A673 (cell line): Measurements from ENCODE around the gene KCNH3. TPM values are rescaled to one million over a fixed set of nuclear protein-coding genes. Genes with fewer than 3 reads are reported as not detected.

Source experiments
- BruUV-seq: library from RNA; stranded (reverse); fragments of 400-500 nt; replicated peaks from 2 replicates; lab custom pipeline; 2021; lab: Mats Ljungman, UMichigan
- CTCF ChIA-PET: fragments of 300-600 bp; sonication (Branson Sonifier 250); formaldehyde crosslinking; loops from one replicate; lab custom pipeline; 2022; ENCODE audit warnings: antibody characterized with exemption; lab: Charles Lee
- POLR2A ChIA-PET: fragments of 300-600 bp; sonication (Branson Sonifier 250); formaldehyde crosslinking; loops from one replicate; lab custom pipeline; 2022; ENCODE audit warnings: antibody characterized with exemption; ENCODE audit not compliant: low non-redundant PET; lab: Charles Lee
- DNase-seq: peaks from one replicate; pipeline ENCODE4 v3.0.0-alpha.2; 2015; ENCODE audit warnings: low spot score
- H3K27ac ChIP-seq: fragments of 200-600 bp; sonication (generic); 2 replicates; pipeline ENCODE4 v1.5.1; 2016; ENCODE audit warnings: mixed run types, low read depth, mild to moderate bottlenecking, mixed read lengths, antibody characterized with exemption, low read length; ENCODE audit not compliant: poor library complexity, severe bottlenecking
- H3K27me3 ChIP-seq: fragments of 200-600 bp; sonication (generic); replicated peaks from 2 replicates; pipeline ENCODE4 v1.6.1; 2017; ENCODE audit warnings: mixed run types, low read depth, mild to moderate bottlenecking, mixed read lengths, antibody characterized with exemption, low read length; ENCODE audit not compliant: insufficient read depth, poor library complexity
- H3K36me3 ChIP-seq: fragments of 200-600 bp; sonication (generic); 2 replicates; pipeline ENCODE4 v1.6.1; 2016; ENCODE audit warnings: mixed run types, mild to moderate bottlenecking, mixed read lengths, antibody characterized with exemption, low read length; ENCODE audit not compliant: insufficient read depth, poor library complexity, severe bottlenecking
- H3K4me1 ChIP-seq: fragments of 200-600 bp; sonication (generic); 2 replicates; pipeline ENCODE4 v1.6.1; 2017; ENCODE audit warnings: mixed run types, mild to moderate bottlenecking, mixed read lengths, antibody characterized with exemption, low read length; ENCODE audit not compliant: insufficient read depth, poor library complexity, severe bottlenecking
- H3K4me3 ChIP-seq: fragments of 200-600 bp; sonication (generic); 2 replicates; pipeline ENCODE4 v1.5.1; 2016; ENCODE audit warnings: low read depth, mixed run types, mild to moderate bottlenecking, mixed read lengths, low read length; ENCODE audit not compliant: poor library complexity, severe bottlenecking
- H3K9me3 ChIP-seq: fragments of 200-600 bp; sonication (generic); 2 replicates; pipeline ENCODE4 v1.6.1; 2016; ENCODE audit warnings: mixed run types, low read depth, mild to moderate bottlenecking, mixed read lengths, antibody characterized with exemption, low read length; ENCODE audit not compliant: poor library complexity, severe bottlenecking
- EZH2 ChIP-seq: fragments of 200-600 bp; sonication (generic); IDR thresholded peaks from 2 replicates; pipeline ENCODE4 v1.6.1; 2017; ENCODE audit warnings: borderline replicate concordance, low read depth, mild to moderate bottlenecking, mixed read lengths, antibody characterized with exemption, low read length; ENCODE audit not compliant: poor library complexity, severe bottlenecking
- intact Hi-C: fragments of 100-400 bp; cut with micrococcal nuclease; formaldehyde crosslinking; loops from one replicate; pipeline ENCODE4 v1.10.0; 2022; ENCODE audit not compliant: unreplicated experiment
- total RNA-seq: library from RNA; stranded (reverse); gene quantifications from 2 replicates; pipeline ENCODE4 v1.2.3, GENCODE V29; 2021
- TF ChIP-seq, protein P1 (sequence below): fragments of 300-800, 200-600 bp; sonication (generic); conservative IDR thresholded peaks from 2 replicates; pipeline ENCODE4 v1.5.1; 2017; ENCODE audit warnings: low read depth, mild to moderate bottlenecking, antibody characterized with exemption, low read length, moderate library complexity, mixed read lengths

KCNH3 gene
- total RNA-seq, 1 experiment from 2014 or later: 4.0 TPM

DNA sequence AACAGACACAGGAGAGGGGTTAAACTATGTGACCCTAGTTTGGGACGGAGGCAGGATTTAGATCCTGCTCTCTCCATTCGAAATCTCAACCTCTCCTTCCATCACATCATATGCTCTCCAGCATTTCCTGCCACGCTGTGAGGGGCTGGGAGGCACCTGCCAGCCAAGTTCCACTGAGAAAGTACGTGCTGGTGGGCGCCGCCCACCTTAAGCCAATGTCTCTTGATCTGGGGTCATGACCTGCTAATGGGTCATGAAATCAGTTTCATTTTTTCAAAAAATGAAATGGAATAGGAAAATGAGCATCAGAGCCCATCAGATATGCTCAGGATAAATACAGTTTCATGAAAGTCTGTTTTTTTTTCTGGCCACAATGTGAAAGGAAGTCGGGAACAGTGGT, 21.9 kb downstream of the KCNH3 start:
- intact Hi-C loops: no loop called here
- TF ChIP-seq, protein P1, sequence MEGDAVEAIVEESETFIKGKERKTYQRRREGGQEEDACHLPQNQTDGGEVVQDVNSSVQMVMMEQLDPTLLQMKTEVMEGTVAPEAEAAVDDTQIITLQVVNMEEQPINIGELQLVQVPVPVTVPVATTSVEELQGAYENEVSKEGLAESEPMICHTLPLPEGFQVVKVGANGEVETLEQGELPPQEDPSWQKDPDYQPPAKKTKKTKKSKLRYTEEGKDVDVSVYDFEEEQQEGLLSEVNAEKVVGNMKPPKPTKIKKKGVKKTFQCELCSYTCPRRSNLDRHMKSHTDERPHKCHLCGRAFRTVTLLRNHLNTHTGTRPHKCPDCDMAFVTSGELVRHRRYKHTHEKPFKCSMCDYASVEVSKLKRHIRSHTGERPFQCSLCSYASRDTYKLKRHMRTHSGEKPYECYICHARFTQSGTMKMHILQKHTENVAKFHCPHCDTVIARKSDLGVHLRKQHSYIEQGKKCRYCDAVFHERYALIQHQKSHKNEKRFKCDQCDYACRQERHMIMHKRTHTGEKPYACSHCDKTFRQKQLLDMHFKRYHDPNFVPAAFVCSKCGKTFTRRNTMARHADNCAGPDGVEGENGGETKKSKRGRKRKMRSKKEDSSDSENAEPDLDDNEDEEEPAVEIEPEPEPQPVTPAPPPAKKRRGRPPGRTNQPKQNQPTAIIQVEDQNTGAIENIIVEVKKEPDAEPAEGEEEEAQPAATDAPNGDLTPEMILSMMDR: no peak
- no peak for TF ChIP-seq EZH2
- DNase-seq: no peak
- H3K27me3 ChIP-seq: no peaks in the 10 kb centered on the region
- no peaks in the 10 kb centered on the region for H3K4me1 ChIP-seq
- no peaks in the 10 kb centered on the region for H3K9me3 ChIP-seq
- peaks cover 76% of the 10 kb centered on the region for H3K36me3 ChIP-seq
- ChIA-PET POLR2A (interaction anchor here (0.7 kb wide), 1 partner anchor 123 kb away, joined by 3 read pairs; no protein-coding TSS in a partner anchor), CTCF (no interaction called here)
- H3K27ac ChIP-seq: no peak overlapping the region
- BruUV-seq: no TSS peak
- H3K4me3 ChIP-seq: no peak overlapping the region

DNA sequence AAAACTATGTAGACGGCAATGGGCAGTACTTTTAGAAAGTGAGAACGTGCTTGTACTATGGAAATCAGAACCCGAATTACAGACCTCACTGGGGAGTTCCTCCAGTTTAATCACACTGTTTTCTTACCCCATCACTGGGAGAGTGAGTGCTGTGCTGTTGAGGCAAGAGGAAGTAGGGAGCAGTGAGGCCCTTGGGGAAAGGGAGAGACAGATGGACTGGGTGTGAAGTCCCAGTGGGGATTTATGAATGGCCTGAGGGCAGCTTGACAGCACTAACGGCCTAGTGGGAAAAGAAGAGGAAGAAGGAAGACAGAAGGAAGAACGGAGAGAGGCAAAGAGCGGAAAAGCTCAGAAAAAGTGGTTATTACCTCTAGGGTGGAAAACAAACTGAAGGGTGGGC, 23.4 kb downstream of the KCNH3 start:
- Histone ChIP-seq H3K27me3 (no peaks in the 10 kb centered on the region), H3K4me1 (peaks cover 8% of the 10 kb centered on the region), H3K4me3 (no peak overlapping the region), H3K36me3 (peaks cover 80% of the 10 kb centered on the region), H3K9me3 (no peaks in the 10 kb centered on the region), H3K27ac (no peak overlapping the region)
- no peak for TF ChIP-seq EZH2
- TF ChIP-seq, protein P1: no peak
- no TSS peak for BruUV-seq
- no peak for DNase-seq
- intact Hi-C loops: no loop called here
- ChIA-PET POLR2A (no interaction called here), CTCF (no interaction called here)

DNA sequence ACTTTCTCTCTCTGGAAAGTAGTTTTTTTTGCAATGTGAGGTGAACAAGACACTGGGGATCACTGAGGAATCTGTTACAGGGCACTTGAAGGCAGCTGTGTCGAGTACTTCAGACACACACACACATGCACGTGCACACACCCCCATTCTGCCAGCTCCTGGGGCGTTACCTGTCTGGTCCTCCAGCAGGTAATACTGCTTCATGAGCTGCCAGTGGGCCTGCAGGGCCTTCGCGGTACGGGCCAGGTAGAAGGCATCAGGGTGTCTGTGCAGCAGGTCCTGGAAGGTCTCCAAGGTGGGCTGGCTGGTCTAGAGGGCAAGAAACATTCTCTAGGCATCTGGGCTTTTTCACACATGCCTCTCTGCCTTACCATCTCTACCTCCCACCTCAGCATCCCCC, 24.0 kb downstream of the KCNH3 start:
- TF ChIP-seq, protein P1: no peak
- no peak for TF ChIP-seq EZH2
- peaks cover 80% of the 10 kb centered on the region for H3K36me3 ChIP-seq
- intact Hi-C loops: no loop called here
- POLR2A ChIA-PET: no interaction called here
- peaks cover 8% of the 10 kb centered on the region for H3K4me1 ChIP-seq
- no peak overlapping the region for H3K4me3 ChIP-seq
- no peaks in the 10 kb centered on the region for H3K27me3 ChIP-seq
- no TSS peak for BruUV-seq
- CTCF ChIA-PET: no interaction called here
- no peak for DNase-seq
- H3K9me3 ChIP-seq: no peaks in the 10 kb centered on the region
- H3K27ac ChIP-seq: no peak overlapping the region
